Measurements from ENCODE around the gene NAALADL2.

NAALADL2 gene

DNA sequence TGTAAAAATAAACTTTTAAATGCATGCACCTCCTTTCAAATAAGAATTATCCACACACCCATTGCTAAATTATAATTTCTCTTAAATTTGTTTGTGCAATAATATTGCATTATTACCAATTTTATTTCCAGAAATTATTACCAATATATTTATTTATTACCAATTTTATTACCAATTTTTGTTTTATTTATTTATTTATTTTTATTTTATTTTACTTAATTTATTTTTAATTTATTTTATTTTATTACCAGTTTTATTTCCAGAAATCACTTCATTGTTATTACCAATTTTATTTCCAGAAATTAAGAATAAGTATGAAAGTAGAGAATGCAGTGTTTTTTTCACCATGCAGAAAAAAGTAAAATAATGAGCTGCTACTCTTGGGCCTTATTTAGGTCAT, 525.4 kb downstream of the NAALADL2 start:
- Mint-ChIP-seq H3K9me3 (no peaks in the 10 kb centered on the region), H3K27me3 (ENCODE audit: low read depth) (no peaks in the 10 kb centered on the region), H3K36me3 (ENCODE audit: low read depth) (no peaks in the 10 kb centered on the region), H3K4me3 (no peak overlapping the region), H3K4me1 (peaks cover 14% of the 10 kb centered on the region), H3K27ac (no peak overlapping the region)
- TF ChIP-seq, protein P1, sequence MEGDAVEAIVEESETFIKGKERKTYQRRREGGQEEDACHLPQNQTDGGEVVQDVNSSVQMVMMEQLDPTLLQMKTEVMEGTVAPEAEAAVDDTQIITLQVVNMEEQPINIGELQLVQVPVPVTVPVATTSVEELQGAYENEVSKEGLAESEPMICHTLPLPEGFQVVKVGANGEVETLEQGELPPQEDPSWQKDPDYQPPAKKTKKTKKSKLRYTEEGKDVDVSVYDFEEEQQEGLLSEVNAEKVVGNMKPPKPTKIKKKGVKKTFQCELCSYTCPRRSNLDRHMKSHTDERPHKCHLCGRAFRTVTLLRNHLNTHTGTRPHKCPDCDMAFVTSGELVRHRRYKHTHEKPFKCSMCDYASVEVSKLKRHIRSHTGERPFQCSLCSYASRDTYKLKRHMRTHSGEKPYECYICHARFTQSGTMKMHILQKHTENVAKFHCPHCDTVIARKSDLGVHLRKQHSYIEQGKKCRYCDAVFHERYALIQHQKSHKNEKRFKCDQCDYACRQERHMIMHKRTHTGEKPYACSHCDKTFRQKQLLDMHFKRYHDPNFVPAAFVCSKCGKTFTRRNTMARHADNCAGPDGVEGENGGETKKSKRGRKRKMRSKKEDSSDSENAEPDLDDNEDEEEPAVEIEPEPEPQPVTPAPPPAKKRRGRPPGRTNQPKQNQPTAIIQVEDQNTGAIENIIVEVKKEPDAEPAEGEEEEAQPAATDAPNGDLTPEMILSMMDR (IDR thresholded peaks at IDR 0.05; ENCODE audit: unreplicated experiment in 3 of 3) = no peak

DNA sequence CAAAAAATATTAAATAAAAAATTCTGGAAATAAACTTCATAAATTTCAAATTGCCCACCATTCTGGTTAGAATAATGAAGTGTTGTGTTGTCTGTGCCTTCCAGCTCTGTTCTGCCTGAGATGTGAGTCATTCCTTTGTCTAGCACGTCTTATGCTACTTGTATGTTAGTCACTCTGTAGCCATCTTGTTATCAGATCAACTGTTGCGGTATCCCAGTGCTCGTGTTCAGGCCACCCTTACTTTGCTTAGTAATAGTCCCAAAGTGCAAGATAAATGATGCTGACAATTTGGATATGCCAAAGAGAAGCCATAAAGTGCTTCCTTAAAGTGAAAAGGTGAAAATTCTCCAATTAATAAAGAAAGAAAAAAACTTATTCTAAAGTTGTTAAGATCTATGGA, 527.5 kb downstream of the NAALADL2 start:
- Mint-ChIP-seq H3K36me3 (ENCODE audit: low read depth) (no peaks in the 10 kb centered on the region), H3K4me1 (peaks cover 16% of the 10 kb centered on the region)

DNA sequence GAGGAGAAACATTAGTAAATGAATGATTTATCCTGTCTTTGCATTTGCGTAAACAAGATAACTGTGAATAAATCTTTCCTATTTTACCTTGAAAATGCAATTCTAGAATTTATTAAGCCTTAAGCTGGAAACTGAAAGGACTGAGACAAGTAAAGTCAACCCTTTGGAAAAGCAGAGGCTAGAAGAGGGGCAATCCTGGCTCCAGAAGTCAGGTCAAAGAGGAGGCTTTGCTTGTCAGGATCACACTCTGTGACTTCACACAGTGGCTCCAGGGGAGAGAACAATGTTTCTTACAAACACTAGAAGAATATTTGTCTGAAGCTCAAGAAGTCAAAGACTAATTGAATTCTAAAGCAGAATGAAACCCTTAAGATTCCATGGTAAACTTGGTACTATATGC, 530.4 kb downstream of the NAALADL2 start:
- peaks cover 2% of the 10 kb centered on the region for H3K9me3 Mint-ChIP-seq
- H3K36me3 Mint-ChIP-seq (ENCODE audit: low read depth) = no peaks in the 10 kb centered on the region
- H3K27ac Mint-ChIP-seq = no peak overlapping the region
- peaks cover 6% of the 10 kb centered on the region for H3K4me1 Mint-ChIP-seq
- TF ChIP-seq, protein P1 (IDR thresholded peaks at IDR 0.05; ENCODE audit: unreplicated experiment in 3 of 3) = no peak
- H3K4me3 Mint-ChIP-seq = no peak overlapping the region
- H3K27me3 Mint-ChIP-seq (ENCODE audit: low read depth) = no peaks in the 10 kb centered on the region

More for the DNA sequence above, 527.5 kb downstream of the NAALADL2 start:
- Mint-ChIP-seq H3K9me3 (no peaks in the 10 kb centered on the region), H3K27ac (no peak overlapping the region), H3K4me3 (no peak overlapping the region), H3K27me3 (ENCODE audit: low read depth) (no peaks in the 10 kb centered on the region)
- TF ChIP-seq, protein P1 (IDR thresholded peaks at IDR 0.05; ENCODE audit: unreplicated experiment in 3 of 3) = no peak

DNA sequence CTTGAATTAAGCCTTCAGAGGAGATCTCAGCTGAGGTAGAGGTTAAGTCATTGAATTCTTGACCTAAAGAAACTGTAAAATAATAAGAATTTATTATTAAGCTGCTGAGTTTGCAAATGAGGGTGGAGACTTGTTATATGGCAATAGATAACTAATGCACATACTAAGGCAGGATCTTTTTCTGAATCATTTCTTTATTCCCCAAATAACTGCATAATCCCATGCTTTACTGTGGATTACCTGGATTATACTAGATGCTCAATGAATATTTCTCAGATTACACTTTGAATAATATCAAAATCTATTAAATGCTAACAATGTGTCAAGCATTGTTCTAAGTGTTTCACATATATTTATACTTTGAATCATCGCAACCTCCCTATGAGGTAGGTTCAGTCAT, 532.5 kb downstream of the NAALADL2 start:
- Mint-ChIP-seq H3K4me3 (no peak overlapping the region), H3K27me3 (ENCODE audit: low read depth) (no peaks in the 10 kb centered on the region), H3K27ac (no peak overlapping the region), H3K4me1 (peaks cover 6% of the 10 kb centered on the region), H3K36me3 (ENCODE audit: low read depth) (no peaks in the 10 kb centered on the region), H3K9me3 (peaks cover 3% of the 10 kb centered on the region)
- TF ChIP-seq, protein P1 (IDR thresholded peaks at IDR 0.05; ENCODE audit: unreplicated experiment in 3 of 3) = no peak

DNA sequence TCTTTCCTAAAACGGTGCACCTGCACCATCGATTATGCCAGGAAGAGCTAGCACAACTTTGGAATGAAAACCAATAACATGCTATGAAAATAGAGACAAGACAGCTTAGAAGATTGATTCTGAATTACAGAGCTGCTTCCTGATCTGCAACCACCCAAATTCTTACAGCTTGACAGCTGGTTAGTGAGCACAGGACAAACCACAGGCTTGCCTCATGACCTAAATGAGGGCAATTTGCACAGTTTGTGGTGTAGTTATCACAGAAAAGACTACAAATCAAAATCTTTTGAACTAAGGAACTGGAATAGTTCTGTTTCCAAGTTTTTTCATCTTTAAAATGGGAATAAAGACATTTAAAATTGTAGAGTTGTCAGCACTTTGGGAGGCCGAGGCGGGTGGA, 533.5 kb downstream of the NAALADL2 start:
- TF ChIP-seq, protein P1 (IDR thresholded peaks at IDR 0.05; ENCODE audit: unreplicated experiment in 3 of 3) = no peak
- peaks cover 6% of the 10 kb centered on the region for H3K4me1 Mint-ChIP-seq
- H3K4me3 Mint-ChIP-seq = no peak overlapping the region
- no peak overlapping the region for H3K27ac Mint-ChIP-seq
- no peaks in the 10 kb centered on the region for H3K27me3 Mint-ChIP-seq (ENCODE audit: low read depth)
- H3K9me3 Mint-ChIP-seq = peaks cover 5% of the 10 kb centered on the region
- no peaks in the 10 kb centered on the region for H3K36me3 Mint-ChIP-seq (ENCODE audit: low read depth)

DNA sequence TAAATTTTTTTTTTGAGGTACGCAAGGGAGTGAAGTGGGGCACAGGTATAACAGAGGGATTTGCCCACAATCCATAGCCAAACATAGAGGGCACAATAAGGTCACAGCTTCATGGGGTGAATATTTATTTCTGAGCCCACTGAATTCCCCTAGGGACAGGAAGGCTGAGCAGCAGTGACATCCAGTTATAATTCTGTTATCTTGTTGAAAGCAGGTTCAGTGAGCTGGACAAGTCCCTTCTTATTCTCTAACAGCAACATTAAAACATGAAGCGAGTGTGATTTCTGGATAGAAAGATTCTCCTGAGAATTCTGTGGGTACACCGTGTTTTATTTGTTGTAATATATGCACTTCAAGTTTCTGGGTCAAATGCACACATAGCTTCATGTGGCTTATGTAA, 538.2 kb downstream of the NAALADL2 start:
- Mint-ChIP-seq H3K27me3 (ENCODE audit: low read depth) (no peaks in the 10 kb centered on the region), H3K4me1 (peaks cover 8% of the 10 kb centered on the region), H3K36me3 (ENCODE audit: low read depth) (no peaks in the 10 kb centered on the region), H3K9me3 (peaks cover 5% of the 10 kb centered on the region), H3K27ac (no peak overlapping the region), H3K4me3 (no peak overlapping the region)
- TF ChIP-seq, protein P1 (IDR thresholded peaks at IDR 0.05; ENCODE audit: unreplicated experiment in 3 of 3) = no peak
